Astrocyte of the spinal cord (primary cell): Measurements from ENCODE around the gene ZNF493.

Experiments used
- DNase-seq: peaks from one replicate; pipeline ENCODE4 v3.0.0; 2011; ENCODE audit warnings: low read depth, low spot score
- H3K4me3 ChIP-seq: 2 replicates; pipeline ENCODE4 v1.5.1; 2011; ENCODE audit warnings: low read depth, mild to moderate bottlenecking, low read length, moderate library complexity
- CTCF ChIP-seq: IDR thresholded peaks from 2 replicates; pipeline ENCODE4 v1.5.1; 2012; ENCODE audit warnings: low read depth, mild to moderate bottlenecking, low read length, inconsistent platforms
- in situ Hi-C: cut with HindIII; loops from 2 replicates; pipeline ENCODE4 v1.10.0; 2017; ENCODE audit warnings: low sequenced_read_pairs

The ZNF493 gene

DNA sequence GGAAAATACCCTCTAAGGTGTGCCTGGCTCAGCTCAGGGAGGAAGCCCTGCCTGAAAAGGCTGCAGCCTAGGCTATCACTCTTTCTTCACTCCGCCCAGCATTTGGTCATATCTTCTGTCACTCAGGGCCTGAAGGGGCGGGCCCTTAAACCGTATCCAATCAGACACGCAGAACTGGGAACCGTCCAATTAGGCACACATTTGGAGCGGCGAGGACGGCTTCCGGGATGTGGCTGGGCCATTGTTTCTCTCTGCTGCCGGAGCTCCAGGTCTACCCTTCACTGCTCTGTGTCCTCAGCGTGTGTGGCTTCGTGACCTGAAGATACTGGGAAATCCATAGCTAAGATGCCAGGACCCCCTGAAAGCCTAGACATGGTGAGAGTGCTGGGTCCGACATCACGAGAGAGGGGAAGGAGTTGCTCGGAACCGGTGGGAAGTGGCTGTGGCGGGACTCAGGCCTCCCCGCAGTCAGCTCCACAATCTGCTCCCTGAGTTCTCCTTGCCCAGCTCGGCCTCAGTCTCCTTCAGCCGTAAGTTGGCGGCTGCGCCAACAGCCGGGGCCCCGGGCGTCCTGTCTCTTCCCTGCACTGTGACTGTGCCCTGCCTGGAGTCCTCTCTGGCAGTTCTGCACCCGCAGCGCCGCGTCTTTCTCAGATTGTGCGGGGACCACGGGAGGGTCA lies at the start of gene ZNF493:
ZNF493 (plus strand) TSS at position 241 of the 680 bp plus-strand sequence; CDS start at position 346, 105 bp downstream.
- peak; percentile 95 for DNase-seq
- no peak for TF ChIP-seq CTCF
- H3K4me3 ChIP-seq = peak within 1 kb of the TSS; percentile 81
- in situ Hi-C loops = no loop called here

- no peak for DNase-seq
- TF ChIP-seq CTCF = no peak
- in situ Hi-C loops = no loop called here
- no peak overlapping the region for H3K4me3 ChIP-seq
Measured at GRCh38 chr19:21352830-21353229, 44.1 kb upstream of the ZNF493 start.

DNA sequence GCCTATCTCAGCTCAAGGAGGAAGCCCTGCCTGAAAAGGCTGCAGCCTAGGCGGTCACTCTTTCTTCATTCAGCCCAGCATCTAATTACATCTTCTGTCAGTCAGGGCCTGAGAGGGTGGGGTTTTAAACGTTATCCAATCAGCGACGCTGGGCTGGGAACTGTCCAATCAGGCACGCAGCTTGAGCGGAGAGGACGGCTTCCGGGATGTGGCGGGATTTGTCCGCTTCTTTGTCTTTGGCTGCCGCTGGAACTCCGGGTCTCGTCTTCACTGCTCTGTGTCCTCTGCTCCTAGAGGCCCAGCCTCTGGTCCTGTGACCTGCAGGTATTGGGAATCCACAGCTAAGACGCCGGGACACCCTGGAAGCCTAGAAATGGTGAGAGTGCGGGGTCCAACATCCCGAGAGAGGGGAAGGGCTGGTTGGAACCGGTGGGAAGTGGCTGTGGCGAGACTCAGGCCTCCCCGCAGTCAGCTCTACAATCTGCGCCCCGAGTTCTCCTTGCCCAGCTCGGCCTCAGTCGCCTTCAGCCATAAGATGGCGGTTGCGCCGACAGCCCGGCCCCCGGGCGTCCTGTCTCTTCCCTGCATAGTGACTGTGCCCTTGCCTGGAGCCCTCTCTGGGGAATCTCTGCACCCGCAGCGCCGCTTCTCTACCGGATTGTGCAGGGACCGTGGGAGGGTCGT lies 38.0 kb upstream of the ZNF493 start, which contains the start of gene ZNF738:
ZNF738 (plus strand) TSS at position 233 of the 684 bp plus-strand sequence; CDS start at position 374, 141 bp downstream.
- in situ Hi-C loops = no loop called here
- peak within 1 kb of the TSS; percentile 91 for H3K4me3 ChIP-seq
- TF ChIP-seq CTCF = no peak
- peak; percentile 96 for DNase-seq

- TF ChIP-seq CTCF = no peak
Measured at GRCh38 chr19:21362291-21362690, 34.6 kb upstream of the ZNF493 start.

DNA sequence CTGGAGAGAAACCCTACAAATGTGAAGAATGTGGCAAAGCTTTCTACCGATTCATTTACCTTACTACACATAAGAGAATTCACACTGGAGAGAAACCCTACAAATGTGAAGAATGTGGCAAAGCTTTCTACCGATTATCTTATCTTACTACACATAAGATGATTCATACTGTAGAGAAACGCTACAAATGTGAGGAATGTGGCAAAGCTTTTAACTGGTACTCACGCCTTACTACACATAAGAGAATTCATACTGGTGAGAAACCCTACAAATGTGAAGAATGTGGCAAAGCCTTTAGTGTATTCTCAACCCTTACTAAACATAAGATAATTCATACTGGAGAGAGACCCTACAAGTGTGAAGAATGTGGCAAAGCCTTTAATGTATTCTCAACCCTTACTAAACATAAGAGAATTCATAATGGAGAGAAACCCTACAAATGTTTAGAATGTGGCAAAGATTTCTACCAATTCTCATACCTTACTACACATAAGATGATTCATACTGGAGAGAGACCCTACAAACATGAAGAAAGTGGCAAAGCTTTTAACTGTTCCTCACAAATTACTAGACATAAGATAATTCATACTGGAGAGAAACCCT lies 12.9 kb upstream of the ZNF493 start:
- in situ Hi-C loops = no loop called here

More at GRCh38 chr19:21362291-21362690, 34.6 kb upstream of the ZNF493 start:
- DNase-seq = no peak
- in situ Hi-C loops = no loop called here
- no peak overlapping the region for H3K4me3 ChIP-seq

GRCh38 chr19:21396121-21396520 lies 812 bp upstream of the ZNF493 start:
- in situ Hi-C loops = no loop called here
- DNase-seq = no peak
- no peak for TF ChIP-seq CTCF
- no peak overlapping the region for H3K4me3 ChIP-seq

More for the DNA sequence above, 12.9 kb upstream of the ZNF493 start:
- TF ChIP-seq CTCF = no peak
- DNase-seq = no peak
- no peak overlapping the region for H3K4me3 ChIP-seq
